ENCODE data around the gene SRPX.

The SRPX gene

GRCh38 chrX:38138900-38139299 lies 81.8 kb downstream of the SRPX start:
- no peak for DNase-seq (ENCODE audit: low read depth, low spot score)

GRCh38 chrX:38138157-38138891 lies 82.3 kb downstream of the SRPX start:
- DNase-seq (ENCODE audit: low read depth, low spot score), result no peak

DNA sequence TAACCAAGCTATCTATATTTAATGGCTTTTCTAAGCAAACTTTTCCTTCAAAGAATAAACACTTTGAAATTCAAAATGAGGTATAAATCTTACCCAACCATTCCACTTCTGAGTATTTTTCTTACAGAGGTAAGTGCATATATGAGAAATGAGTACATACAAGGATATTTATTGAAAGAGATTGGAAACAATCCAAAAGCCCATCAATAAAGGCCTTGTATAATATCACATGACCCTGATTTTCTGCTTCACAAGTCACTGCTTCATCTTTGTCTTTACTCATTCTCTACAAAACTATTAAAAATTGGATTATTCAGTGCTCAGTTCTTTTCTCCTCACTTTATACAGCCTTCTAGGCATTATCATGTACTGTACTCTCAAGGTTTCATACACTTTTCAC lies 91.3 kb downstream of the SRPX start:
- DNase-seq (ENCODE audit: low read depth, low spot score), result no peak

- DNase-seq (ENCODE audit: low read depth, low spot score), result no peak
Measured at GRCh38 chrX:38127961-38128360, 92.7 kb downstream of the SRPX start.

DNA sequence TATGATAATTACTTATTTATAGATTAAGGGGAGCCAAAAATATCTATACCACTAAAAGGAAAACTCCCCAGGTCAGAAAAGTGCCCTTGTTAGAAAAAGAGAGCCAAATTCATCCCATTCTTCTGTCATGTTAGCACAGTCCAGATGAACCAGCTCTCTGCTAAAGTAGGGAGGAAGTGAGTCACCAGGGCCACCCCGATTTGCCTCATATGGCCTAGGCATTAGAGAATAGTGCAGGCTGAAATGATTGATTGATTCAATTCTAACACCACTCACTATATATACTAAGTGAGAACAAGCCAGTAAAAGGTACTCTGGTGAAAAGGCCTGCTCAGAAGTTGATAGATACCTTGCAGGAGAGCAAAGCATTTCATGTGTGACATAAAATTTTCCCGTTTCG lies 94.5 kb downstream of the SRPX start:
- DNase-seq (ENCODE audit: low read depth, low spot score), result no peak

DNA sequence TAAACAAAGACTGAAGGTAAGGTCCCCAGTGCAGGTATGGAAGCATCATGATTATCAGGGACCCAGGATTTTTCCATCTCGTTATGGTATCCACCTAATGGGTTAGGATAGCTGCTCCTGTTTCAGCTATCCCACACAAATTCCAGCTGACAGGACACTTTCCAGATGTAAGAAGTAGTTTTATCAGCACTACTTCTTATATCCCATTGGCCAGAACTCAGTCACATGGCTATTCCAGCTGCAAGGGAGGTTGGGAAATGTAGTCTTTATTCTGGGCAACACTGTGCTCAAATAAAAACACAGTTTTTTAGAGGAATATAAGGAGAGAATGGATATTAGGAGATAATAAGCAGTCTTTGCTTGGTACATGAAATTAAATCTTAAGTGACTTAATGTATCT lies 96.7 kb downstream of the SRPX start:
- DNase-seq (ENCODE audit: low read depth, low spot score), result no peak

GRCh38 chrX:38117485-38117884 lies 103.2 kb downstream of the SRPX start:
- DNase-seq (ENCODE audit: low read depth, low spot score), result no peak

GRCh38 chrX:38116706-38117105 lies 104.0 kb downstream of the SRPX start:
- DNase-seq (ENCODE audit: low read depth, low spot score), result no peak

DNA sequence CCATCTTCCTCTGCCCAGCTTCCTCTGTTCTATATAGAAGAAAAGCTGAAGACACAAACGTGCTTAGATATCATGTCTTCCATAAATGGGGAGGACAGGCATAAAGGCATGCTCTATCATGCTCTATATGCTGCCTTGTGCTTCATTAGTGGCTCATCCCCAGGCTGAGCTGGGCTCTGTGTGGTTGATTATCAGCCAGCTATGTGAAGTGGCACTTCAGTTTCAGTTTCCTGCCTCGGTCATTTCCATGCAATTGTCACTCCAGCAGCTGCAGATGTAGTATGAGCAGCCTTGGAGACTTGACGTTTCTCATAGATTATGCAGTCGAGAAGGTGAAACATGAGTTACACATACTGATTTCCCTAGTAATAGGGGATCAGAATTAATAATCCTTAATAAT lies 108.1 kb downstream of the SRPX start:
- no peak for DNase-seq (ENCODE audit: low read depth, low spot score)

- DNase-seq (ENCODE audit: low read depth, low spot score), result no peak
Measured at GRCh38 chrX:38111196-38111595, 109.5 kb downstream of the SRPX start.

DNA sequence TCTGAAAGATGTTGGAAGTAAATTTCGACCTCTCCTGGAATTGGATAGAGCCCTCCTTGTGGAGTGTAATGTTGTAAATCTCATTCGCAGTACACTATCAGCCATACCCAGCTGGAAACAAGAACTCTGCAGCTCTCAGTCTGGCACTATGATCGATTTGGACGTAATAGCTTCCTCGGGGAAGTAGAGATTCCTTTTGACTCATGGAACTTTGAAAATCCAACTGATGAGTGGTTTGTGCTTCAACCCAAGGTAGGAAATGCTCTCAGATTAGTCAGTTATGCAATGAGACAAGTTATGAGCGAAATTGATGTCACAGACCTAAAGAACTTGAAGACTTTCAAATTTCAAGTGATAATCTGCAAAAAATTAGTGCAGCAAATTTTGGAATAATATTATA lies 110.4 kb downstream of the SRPX start:
- no peak for DNase-seq (ENCODE audit: low read depth, low spot score)

GRCh38 chrX:38109042-38109898 lies 111.4 kb downstream of the SRPX start:
- DNase-seq (ENCODE audit: low read depth, low spot score), result no peak

DNA sequence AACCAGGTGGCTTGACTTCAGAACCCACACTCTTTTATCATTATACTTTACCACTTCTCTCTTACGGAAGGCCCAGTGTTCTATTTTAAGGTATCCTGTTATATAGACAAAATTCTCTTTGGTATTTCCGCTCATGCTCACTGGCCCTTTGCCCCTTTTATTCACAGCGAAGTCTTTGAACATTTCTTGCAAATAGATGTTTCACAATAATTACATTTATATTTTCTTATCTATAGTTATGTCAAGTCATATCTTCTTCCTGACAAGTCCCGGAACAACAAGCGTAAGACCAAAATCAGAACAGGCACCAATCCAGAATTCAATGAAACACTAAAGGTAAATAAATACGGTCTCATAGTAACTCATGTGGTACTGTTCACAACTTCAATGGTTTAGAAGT lies 112.3 kb downstream of the SRPX start:
- no peak for DNase-seq (ENCODE audit: low read depth, low spot score)

DNA sequence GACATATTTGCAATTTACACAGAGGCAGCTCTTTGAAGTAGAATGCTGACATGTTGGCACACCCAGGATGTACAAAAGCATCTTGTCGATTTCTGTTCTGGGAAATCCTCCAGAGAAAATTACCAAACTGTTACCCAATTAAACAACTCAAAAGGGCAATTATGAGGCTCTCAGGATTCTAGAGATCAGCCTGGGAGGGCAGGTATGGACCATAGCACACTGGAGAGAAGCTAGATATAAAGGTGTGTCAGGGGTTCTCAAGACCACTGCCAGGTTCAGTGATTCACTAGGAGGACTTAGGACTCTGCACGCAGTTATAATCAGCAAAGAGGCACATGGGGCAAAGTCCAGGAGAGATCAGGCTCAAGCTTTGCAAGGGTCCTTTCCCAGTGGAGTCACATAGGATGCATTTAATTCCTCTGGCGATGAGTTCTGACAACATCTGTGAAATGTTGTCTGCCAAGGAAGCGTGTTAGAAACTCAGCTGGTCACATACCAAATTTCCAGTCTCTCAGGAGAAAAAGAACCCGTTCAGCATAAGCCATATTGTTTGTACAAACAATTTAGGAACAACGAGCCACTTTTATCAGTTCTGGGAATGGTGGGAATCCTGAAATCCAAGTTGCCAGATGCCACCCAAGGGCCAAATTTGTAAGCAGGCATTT lies 113.5 kb downstream of the SRPX start:
- DNase-seq (ENCODE audit: low read depth, low spot score), result no peak

GRCh38 chrX:38105216-38105725 lies 115.4 kb downstream of the SRPX start:
- DNase-seq (ENCODE audit: low read depth, low spot score), result no peak

DNA sequence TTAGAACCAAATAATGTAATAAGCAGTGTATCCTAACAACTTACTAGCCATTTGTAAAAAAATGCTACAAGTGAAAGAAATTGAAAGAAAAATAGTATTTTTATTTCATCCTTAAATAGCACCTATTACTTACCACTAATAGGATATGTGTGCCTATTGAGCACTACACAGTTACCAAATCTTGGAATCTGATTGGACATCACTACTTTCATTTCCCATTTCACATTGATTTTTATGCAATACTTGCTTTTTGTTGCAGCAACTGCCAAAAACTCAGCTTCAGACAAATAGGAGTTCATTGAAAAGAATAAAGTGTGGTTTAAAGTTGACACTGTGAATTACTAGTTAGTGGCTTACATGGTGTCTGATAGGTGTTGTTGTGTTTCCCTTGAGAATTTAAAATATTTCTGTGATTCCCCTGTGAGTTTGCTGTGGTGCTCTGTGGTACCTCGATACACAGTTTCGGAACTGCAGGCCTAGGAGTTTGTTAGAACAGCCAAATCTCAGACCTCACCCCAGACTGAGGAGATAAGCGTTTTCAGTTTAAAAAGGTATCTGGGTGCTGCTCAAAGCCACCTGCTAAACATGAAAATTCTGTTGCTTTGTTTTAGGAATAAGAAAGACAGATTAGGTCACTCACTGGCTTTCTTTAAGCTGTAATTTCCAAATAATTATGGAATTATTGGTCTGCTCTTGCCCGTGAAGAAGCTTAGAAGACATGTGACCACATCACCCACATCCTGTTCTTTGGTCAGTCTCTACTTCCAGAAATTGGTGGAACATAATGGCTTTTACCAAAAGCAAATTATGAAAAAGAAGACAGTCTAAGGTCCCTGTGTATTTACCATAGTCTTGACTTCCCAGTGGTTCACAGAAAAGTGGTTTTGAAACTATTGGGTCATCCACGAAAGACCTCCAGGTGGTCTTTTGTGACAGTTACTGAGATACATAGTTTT lies 116.5 kb downstream of the SRPX start:
- DNase-seq (ENCODE audit: low read depth, low spot score), result no peak

DNA sequence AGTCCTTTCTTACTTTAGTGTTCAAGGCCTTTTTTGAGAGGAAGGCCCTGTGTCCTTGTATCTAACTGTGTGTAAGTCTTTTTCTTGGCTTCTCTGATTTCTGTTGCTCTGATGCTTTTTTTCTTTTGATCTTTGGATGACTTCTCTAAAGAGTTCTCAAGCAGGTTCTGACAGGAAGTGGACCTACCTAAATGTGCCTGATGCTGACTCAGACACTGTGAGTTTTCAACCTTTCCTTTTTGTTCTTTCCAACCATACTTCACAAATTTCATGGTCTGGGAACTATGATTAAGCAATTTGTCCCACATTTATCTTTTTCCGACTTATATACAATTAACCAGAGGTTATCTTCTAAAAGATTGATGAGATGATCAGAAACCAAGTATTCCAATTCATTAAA lies 117.8 kb downstream of the SRPX start:
- no peak for DNase-seq (ENCODE audit: low read depth, low spot score)

GRCh38 chrX:38102240-38102639 lies 118.4 kb downstream of the SRPX start:
- DNase-seq (ENCODE audit: low read depth, low spot score), result no peak

GRCh38 chrX:38099688-38100087 lies 121.0 kb downstream of the SRPX start:
- DNase-seq (ENCODE audit: low read depth, low spot score), result no peak

Measured in ELF-1 (cell line).